H4 (cell line): ENCODE data around the gene LYRM9. TPM values are rescaled to one million over a fixed set of nuclear protein-coding genes. Genes with fewer than 3 reads are reported as not detected.
"Not testable (repeated sequence)": the region's sequence is repeated elsewhere in the genome, so short reads cannot be mapped to it uniquely, and the experiment has no call there.

ENCODE experiments used
- DNase-seq: peaks from one replicate; pipeline ENCODE4 v3.0.0-alpha.2; 2015; ENCODE audit warnings: low spot score
- total RNA-seq: library from RNA; depleted of rRNA; stranded (reverse); fragments of >200 nt; shearing (Covaris generic); gene quantifications from 2 replicates; pipeline ENCODE4 v1.2.3, GENCODE V29; 2014; rRNA removed

Gene LYRM9
- total RNA-seq, 1 experiment from 2014 or later: 3.9 TPM

DNA sequence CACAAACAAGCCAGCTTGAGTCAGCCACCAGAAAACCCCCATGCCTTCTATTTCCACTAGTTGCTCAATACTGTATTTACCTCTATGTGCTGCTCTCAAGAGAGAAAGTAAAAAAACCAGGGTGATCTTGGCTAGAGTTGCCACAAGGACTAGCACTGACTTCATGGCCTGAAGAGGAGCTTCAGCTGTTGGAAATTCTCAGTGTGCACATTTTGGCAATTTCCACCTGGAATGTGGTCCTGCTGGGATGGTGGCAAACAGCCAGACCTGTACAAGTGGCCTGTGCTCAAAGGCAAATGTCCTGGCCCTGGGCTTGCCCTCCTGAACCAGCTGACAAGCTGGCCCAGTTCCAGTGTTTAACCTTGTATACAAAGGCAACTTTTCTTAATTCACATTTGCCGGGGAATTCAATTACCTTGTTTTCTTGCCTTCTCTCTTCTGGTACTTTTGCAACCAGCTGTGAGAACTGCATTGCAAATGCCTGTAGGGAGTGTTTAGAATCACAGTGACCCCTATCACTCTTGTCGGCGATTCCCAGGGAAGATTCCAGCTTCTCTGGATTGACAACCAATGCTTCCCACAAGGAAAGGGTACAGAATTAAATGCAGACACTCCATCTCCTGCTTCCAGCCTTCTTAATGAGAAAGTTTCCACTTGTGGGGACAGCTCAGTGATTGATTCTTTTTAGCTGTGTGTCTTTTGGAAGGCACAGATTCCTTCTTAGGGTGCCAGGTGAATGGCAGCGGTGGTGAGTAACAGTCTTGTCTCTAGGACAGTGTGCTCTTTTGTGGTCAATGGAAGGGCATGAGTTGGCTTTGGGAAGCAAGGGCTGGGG lies 53.4 kb downstream of the LYRM9 start:
- DNase-seq: not testable (repeated sequence)

DNA sequence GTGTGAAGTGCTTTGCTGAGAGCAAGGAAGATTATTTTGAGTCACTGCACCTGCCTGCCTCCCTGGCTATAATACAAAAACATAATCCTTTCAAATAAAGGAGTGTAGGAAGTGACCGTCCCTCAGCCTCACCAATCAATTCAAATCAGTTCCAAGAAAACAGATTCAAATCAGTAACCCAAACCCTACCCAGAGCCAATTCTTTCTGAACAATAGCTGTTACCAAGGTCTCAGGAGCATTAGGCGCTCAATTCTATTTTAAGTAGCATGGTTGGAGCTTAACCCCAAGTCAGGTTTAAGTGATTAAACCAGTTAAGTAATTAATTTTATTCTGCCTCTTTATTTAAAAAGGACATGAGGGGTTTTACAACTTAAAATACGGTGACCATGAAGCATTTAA lies 54.6 kb downstream of the LYRM9 start:
- DNase-seq: not testable (repeated sequence)

DNA sequence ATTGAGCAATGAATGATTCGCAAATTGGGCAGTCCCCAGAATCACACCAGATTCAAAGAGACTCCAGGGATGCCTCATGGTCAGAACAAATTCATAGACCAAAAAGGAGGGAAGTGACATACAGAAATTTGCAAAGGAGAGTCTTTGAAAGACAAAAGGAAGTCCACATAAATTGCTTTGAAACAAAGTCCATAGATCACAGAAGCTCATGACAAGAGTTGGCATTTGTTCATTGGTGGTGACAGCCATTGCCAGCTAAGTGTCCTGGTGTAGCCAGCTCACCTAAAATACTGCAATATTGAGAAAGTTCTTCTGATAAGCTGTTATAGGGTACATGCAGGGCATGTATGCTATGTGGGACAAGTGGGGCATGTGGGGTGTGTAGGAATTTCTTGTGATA lies 55.4 kb downstream of the LYRM9 start:
- DNase-seq: not testable (repeated sequence)

GRCh38 chr17:27836651-27837050 lies 56.5 kb downstream of the LYRM9 start:
- no peak for DNase-seq

DNA sequence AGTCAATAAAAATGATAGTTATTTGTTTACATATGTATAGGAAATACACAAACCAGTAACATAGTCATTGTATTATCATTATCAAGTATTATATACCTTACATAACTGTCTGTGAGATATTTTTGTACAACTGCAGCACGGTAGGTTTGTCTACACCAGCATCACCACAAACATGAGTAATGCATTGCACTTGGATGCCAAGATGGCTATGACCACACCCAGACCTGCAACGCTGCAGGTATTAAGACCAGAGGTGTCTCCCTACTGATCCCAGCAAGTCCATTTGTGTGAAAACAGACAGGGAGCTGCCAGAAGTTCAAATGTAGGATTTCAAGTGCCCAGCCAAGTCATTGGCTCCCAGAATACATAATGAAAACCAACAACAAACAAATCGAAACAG lies 58.6 kb downstream of the LYRM9 start:
- DNase-seq: no peak

GRCh38 chr17:27832831-27833230 lies 60.3 kb downstream of the LYRM9 start:
- no peak for DNase-seq

- not testable (repeated sequence) for DNase-seq
Measured at GRCh38 chr17:27829888-27830287, 63.3 kb downstream of the LYRM9 start.

DNA sequence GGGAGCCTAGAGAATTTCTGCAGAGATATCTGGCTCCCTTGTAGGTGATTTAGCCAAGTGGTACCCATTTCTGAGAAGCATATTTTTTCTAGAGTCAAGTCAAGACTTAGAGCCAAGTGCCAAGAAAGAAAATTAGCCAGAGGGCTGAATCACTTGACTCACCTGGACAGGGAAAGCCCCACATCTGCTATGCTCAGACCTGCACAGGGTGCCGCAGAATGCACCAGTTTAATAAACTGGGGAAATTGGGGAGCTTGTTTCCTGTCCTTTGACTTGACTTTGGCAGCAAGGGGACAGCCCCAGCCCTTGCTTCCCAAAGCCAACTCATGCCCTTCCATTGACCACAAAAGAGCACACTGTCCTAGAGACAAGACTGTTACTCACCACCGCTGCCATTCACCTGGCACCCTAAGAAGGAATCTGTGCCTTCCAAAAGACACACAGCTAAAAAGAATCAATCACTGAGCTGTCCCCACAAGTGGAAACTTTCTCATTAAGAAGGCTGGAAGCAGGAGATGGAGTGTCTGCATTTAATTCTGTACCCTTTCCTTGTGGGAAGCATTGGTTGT lies 63.9 kb downstream of the LYRM9 start:
- not testable (repeated sequence) for DNase-seq

Other genes starting within 250 kb of the LYRM9 start
- 0.02 TPM in 1 of 2 replicates, not detected in the other for gene NOS2, start 92.8 kb downstream of the LYRM9 start, total RNA-seq
- gene NLK, start 149.3 kb upstream of the LYRM9 start, total RNA-seq: 14.5 and 20.2 TPM in 2 replicates